ENCODE results near the gene SHCBP1L.

Gene SHCBP1L

GRCh38 chr1:182860658-182861057 is 92.3 kb downstream of the SHCBP1L start:
- Histone ChIP-seq H3K4ac (ENCODE audit: low read length) (no peak overlapping the region), H3K18ac (ENCODE audit: low read length) (no peak overlapping the region), H2BK12ac (ENCODE audit: low read length) (no peak overlapping the region), H3K9ac (ENCODE audit: low read depth, low read length, poor library complexity) (no peak overlapping the region), H3K79me1 (ENCODE audit: low read depth, low read length) (no peaks in the 10 kb centered on the region), H3K4me3 (ENCODE audit: low read length in 2 of 2) (no peak overlapping the region), H2AFZ (ENCODE audit: low read length) (no peak overlapping the region), H2BK120ac (ENCODE audit: low read depth, low read length) (no peak overlapping the region), H4K91ac (ENCODE audit: low read depth, low read length, poor library complexity) (no peak overlapping the region), H2BK5ac (ENCODE audit: low read length) (no peak overlapping the region), H2AK5ac (ENCODE audit: low read depth, low read length) (no peak overlapping the region), H3K23ac (ENCODE audit: low read depth, low read length, poor library complexity) (no peak overlapping the region), H2BK15ac (ENCODE audit: low read length) (no peak overlapping the region), H3K9me3 (replicated peaks in 1 of 2; ENCODE audit: control insufficient read depth in 2 of 2, insufficient read depth in 1 of 2, low read depth in 1 of 2, low read length in 2 of 2) (no peaks in the 10 kb centered on the region), H4K8ac (ENCODE audit: low read depth, low read length) (no peak overlapping the region), H3K4me2 (ENCODE audit: insufficient read depth, low read length, poor library complexity, severe bottlenecking) (no peak overlapping the region), H3K27me3 (ENCODE audit: control insufficient read depth in 3 of 3, insufficient read depth in 3 of 3, low read depth in 1 of 3, low read length in 3 of 3) (no peaks in the 10 kb centered on the region), H3K14ac (ENCODE audit: low read length) (no peak overlapping the region), H3K36me3 (replicated peaks in 1 of 2; ENCODE audit: control insufficient read depth in 2 of 2, insufficient read depth in 2 of 2, low read length in 2 of 2) (peaks cover 39 to 100% of the 10 kb centered on the region in 2 donors), H3K4me1 (ENCODE audit: control insufficient read depth in 2 of 2, insufficient read depth in 1 of 2, low read depth in 1 of 2, low read length in 2 of 2) (no peaks in the 10 kb centered on the region), H3K27ac (replicated peaks; ENCODE audit: low read length) (no peak overlapping the region)
- DNase-seq (ENCODE audit: low spot score), result no peak
- WGBS, 2 donors (ENCODE audit: extremely low coverage in 2 of 2, insufficient read length in 2 of 2, insufficient replicate concordance in 1 of 2), result no CpG with 5 or more reads among the region's 4 CpGs

DNA sequence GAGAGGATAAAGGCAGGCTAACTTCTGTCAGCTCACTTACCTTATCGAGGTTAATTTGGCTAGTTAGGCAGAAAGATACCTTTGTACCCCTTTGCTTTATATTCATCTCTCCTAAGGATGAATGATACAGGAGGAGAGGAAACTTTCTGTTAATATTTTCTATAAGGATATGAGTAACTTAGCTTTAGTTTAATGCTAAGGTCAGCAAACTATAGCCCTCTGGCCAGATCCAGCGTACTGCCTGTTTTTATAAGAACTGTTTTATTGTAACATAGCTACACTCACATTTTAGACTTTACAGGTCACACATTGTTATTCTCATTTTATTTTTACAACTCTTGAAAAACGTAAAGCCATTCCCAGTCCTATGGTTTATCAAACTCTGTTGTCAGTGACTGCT is 95.8 kb downstream of the SHCBP1L start:
- Histone ChIP-seq H3K4me2 (ENCODE audit: insufficient read depth, low read length, poor library complexity, severe bottlenecking) (no peak overlapping the region), H3K79me1 (ENCODE audit: low read depth, low read length) (no peaks in the 10 kb centered on the region), H3K27me3 (ENCODE audit: control insufficient read depth in 3 of 3, insufficient read depth in 3 of 3, low read depth in 1 of 3, low read length in 3 of 3) (no peaks in the 10 kb centered on the region), H3K14ac (ENCODE audit: low read length) (no peak overlapping the region), H3K4me3 (ENCODE audit: low read length in 2 of 2) (no peak overlapping the region), H2BK12ac (ENCODE audit: low read length) (no peak overlapping the region), H2AFZ (ENCODE audit: low read length) (no peak overlapping the region), H3K9ac (ENCODE audit: low read depth, low read length, poor library complexity) (no peak overlapping the region), H3K23ac (ENCODE audit: low read depth, low read length, poor library complexity) (no peak overlapping the region), H3K18ac (ENCODE audit: low read length) (no peak overlapping the region), H4K91ac (ENCODE audit: low read depth, low read length, poor library complexity) (no peak overlapping the region), H3K9me3 (replicated peaks in 1 of 2; ENCODE audit: control insufficient read depth in 2 of 2, insufficient read depth in 1 of 2, low read depth in 1 of 2, low read length in 2 of 2) (no peaks in the 10 kb centered on the region), H3K27ac (replicated peaks; ENCODE audit: low read length) (no peak overlapping the region), H3K4me1 (ENCODE audit: control insufficient read depth in 2 of 2, insufficient read depth in 1 of 2, low read depth in 1 of 2, low read length in 2 of 2) (no peaks in the 10 kb centered on the region), H2AK5ac (ENCODE audit: low read depth, low read length) (no peak overlapping the region), H3K36me3 (replicated peaks in 1 of 2; ENCODE audit: control insufficient read depth in 2 of 2, insufficient read depth in 2 of 2, low read length in 2 of 2) (peaks cover 40 to 100% of the 10 kb centered on the region in 2 donors), H3K4ac (ENCODE audit: low read length) (no peak overlapping the region), H2BK5ac (ENCODE audit: low read length) (no peak overlapping the region), H4K8ac (ENCODE audit: low read depth, low read length) (no peak overlapping the region), H2BK15ac (ENCODE audit: low read length) (no peak overlapping the region), H2BK120ac (ENCODE audit: low read depth, low read length) (no peak overlapping the region)
- WGBS, 2 donors (ENCODE audit: extremely low coverage in 2 of 2, insufficient read length in 2 of 2, insufficient replicate concordance in 1 of 2), result no CpG with 5 or more reads among the region's 3 CpGs
- DNase-seq (ENCODE audit: low spot score), result no peak

DNA sequence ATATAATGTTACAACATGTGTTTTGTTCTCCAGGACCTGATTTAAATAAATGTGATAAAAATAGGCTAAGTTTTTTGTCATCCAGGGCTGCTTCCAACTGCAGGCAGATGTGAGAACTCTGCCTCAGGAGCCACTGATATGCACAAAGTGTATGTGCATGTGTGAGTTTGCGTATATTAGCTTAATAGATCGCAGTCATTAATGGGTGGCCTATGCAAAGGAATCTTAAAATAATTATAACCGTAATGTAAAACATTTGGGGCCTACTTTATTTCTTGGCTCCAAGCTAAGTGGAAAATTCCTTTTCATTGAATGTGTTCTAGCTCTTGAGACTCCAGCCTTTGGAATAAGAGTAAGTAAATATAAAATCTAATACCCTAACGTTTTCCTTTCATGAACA is 97.1 kb downstream of the SHCBP1L start:
- Histone ChIP-seq H3K18ac (ENCODE audit: low read length) (no peak overlapping the region), H3K27ac (replicated peaks; ENCODE audit: low read length) (no peak overlapping the region), H2AK5ac (ENCODE audit: low read depth, low read length) (no peak overlapping the region), H3K79me1 (ENCODE audit: low read depth, low read length) (no peaks in the 10 kb centered on the region), H2BK120ac (ENCODE audit: low read depth, low read length) (no peak overlapping the region), H3K4me3 (ENCODE audit: low read length in 2 of 2) (no peak overlapping the region), H3K4me2 (ENCODE audit: insufficient read depth, low read length, poor library complexity, severe bottlenecking) (no peak overlapping the region), H2BK12ac (ENCODE audit: low read length) (no peak overlapping the region), H2AFZ (ENCODE audit: low read length) (no peak overlapping the region), H3K27me3 (ENCODE audit: control insufficient read depth in 3 of 3, insufficient read depth in 3 of 3, low read depth in 1 of 3, low read length in 3 of 3) (no peaks in the 10 kb centered on the region), H3K9ac (ENCODE audit: low read depth, low read length, poor library complexity) (no peak overlapping the region), H3K4me1 (ENCODE audit: control insufficient read depth in 2 of 2, insufficient read depth in 1 of 2, low read depth in 1 of 2, low read length in 2 of 2) (no peaks in the 10 kb centered on the region), H4K8ac (ENCODE audit: low read depth, low read length) (no peak overlapping the region), H3K14ac (ENCODE audit: low read length) (no peak overlapping the region), H3K36me3 (replicated peaks in 1 of 2; ENCODE audit: control insufficient read depth in 2 of 2, insufficient read depth in 2 of 2, low read length in 2 of 2) (peaks cover 40 to 100% of the 10 kb centered on the region in 2 donors), H3K4ac (ENCODE audit: low read length) (no peak overlapping the region), H2BK5ac (ENCODE audit: low read length) (no peak overlapping the region), H2BK15ac (ENCODE audit: low read length) (no peak overlapping the region), H3K23ac (ENCODE audit: low read depth, low read length, poor library complexity) (no peak overlapping the region), H4K91ac (ENCODE audit: low read depth, low read length, poor library complexity) (no peak overlapping the region), H3K9me3 (replicated peaks in 1 of 2; ENCODE audit: control insufficient read depth in 2 of 2, insufficient read depth in 1 of 2, low read depth in 1 of 2, low read length in 2 of 2) (no peaks in the 10 kb centered on the region)
- no peak for DNase-seq (ENCODE audit: low spot score)
- WGBS, 2 donors (ENCODE audit: extremely low coverage in 2 of 2, insufficient read length in 2 of 2, insufficient replicate concordance in 1 of 2), result no CpG with 5 or more reads among the region's 4 CpGs

- H2AFZ ChIP-seq (ENCODE audit: low read length), result no peak overlapping the region
- H3K79me1 ChIP-seq (ENCODE audit: low read depth, low read length), result no peaks in the 10 kb centered on the region
- H2BK120ac ChIP-seq (ENCODE audit: low read depth, low read length), result no peak overlapping the region
- no peak overlapping the region for H3K9ac ChIP-seq (ENCODE audit: low read depth, low read length, poor library complexity)
- H3K23ac ChIP-seq (ENCODE audit: low read depth, low read length, poor library complexity), result no peak overlapping the region
- H3K27ac ChIP-seq (replicated peaks; ENCODE audit: low read length), result no peak overlapping the region
- DNase-seq (ENCODE audit: low spot score), result no peak
- no peaks in the 10 kb centered on the region for H3K27me3 ChIP-seq (ENCODE audit: control insufficient read depth in 3 of 3, insufficient read depth in 3 of 3, low read depth in 1 of 3, low read length in 3 of 3)
- peaks cover 33 to 100% of the 10 kb centered on the region in 2 donors for H3K36me3 ChIP-seq (replicated peaks in 1 of 2; ENCODE audit: control insufficient read depth in 2 of 2, insufficient read depth in 2 of 2, low read length in 2 of 2)
- H2BK12ac ChIP-seq (ENCODE audit: low read length), result no peak overlapping the region
- H3K14ac ChIP-seq (ENCODE audit: low read length), result no peak overlapping the region
- no peak overlapping the region for H2BK5ac ChIP-seq (ENCODE audit: low read length)
- no peaks in the 10 kb centered on the region for H3K4me1 ChIP-seq (ENCODE audit: control insufficient read depth in 2 of 2, insufficient read depth in 1 of 2, low read depth in 1 of 2, low read length in 2 of 2)
- H2AK5ac ChIP-seq (ENCODE audit: low read depth, low read length), result no peak overlapping the region
- no peak overlapping the region for H3K4me3 ChIP-seq (ENCODE audit: low read length in 2 of 2)
- H2BK15ac ChIP-seq (ENCODE audit: low read length), result no peak overlapping the region
- no peak overlapping the region for H3K4ac ChIP-seq (ENCODE audit: low read length)
- H4K91ac ChIP-seq (ENCODE audit: low read depth, low read length, poor library complexity), result no peak overlapping the region
- no peak overlapping the region for H4K8ac ChIP-seq (ENCODE audit: low read depth, low read length)
- H3K18ac ChIP-seq (ENCODE audit: low read length), result no peak overlapping the region
- no peaks in the 10 kb centered on the region for H3K9me3 ChIP-seq (replicated peaks in 1 of 2; ENCODE audit: control insufficient read depth in 2 of 2, insufficient read depth in 1 of 2, low read depth in 1 of 2, low read length in 2 of 2)
- no CpG with 5 or more reads among the region's 1 CpG for WGBS, 2 donors (ENCODE audit: extremely low coverage in 2 of 2, insufficient read length in 2 of 2, insufficient replicate concordance in 1 of 2)
- no peak overlapping the region for H3K4me2 ChIP-seq (ENCODE audit: insufficient read depth, low read length, poor library complexity, severe bottlenecking)
These were observed 101.1 kb downstream of the SHCBP1L start for GRCh38 chr1:182851825-182852224.
